GM12878 (cell line): ENCODE measurements around the gene FBXO38. TPM values are rescaled to one million over a fixed set of nuclear protein-coding genes. Genes with fewer than 3 reads are reported as not detected.

Experiments used
- CUX1 ChIP-seq: IDR thresholded peaks from 2 replicates; pipeline ENCODE4 v1.6.1; 2012; ENCODE audit warnings: improper control_type of control experiment, low read depth, low read length; ENCODE audit not compliant: insufficient replicate concordance
- POLR2AphosphoS2 ChIP-seq: IDR thresholded peaks from 2 replicates; pipeline ENCODE4 v1.6.1; 2011; ENCODE audit warnings: low read depth, mild to moderate bottlenecking, low read length, improper control_type of control experiment, moderate library complexity
- RB1 ChIP-seq: fragments of 450-650 bp; formaldehyde crosslinking; IDR thresholded peaks from 2 replicates; pipeline ENCODE4 v1.6.1; 2017; ENCODE audit warnings: mild to moderate bottlenecking, borderline replicate concordance
- SREBF1 ChIP-seq: IDR thresholded peaks from 2 replicates; pipeline ENCODE4 v1.6.1; 2012; ENCODE audit warnings: mild to moderate bottlenecking, low read length
- polyA plus RNA-seq, 11 experiments: library from polyadenylated mRNA; depleted of rRNA in 4 of 11; unstranded in 6 of 11; stranded (reverse) in 5 of 11; fragments of >200 nt; fragmentation: Nextera tagmentation in 4 of 11; fragmentation: Illumina TruSeq in 1 of 11; extraction: Ambion mirVana in 4 of 11; extraction: Trizol in 1 of 11; gene quantifications; 1 replicate in 1 of 11; 2 replicates in 10 of 11; pipeline versions ENCODE4 v1.2.1 to v1.2.3, GENCODE V29; 2011 to 2016; ENCODE audit warnings: inconsistent platforms in 2 of 11, missing spikeins in 2 of 11, low read depth in 1 of 11
- total RNA-seq, 4 experiments: library from RNA; depleted of rRNA in 3 of 4; stranded (reverse); fragments of >200 nt in 3 of 4; fragmentation: Illumina TruSeq in 1 of 4; extraction: Trizol in 1 of 4; gene quantifications; 2 replicates each; pipeline versions ENCODE4 v1.2.1 to v1.2.3, GENCODE V29; 2013 to 2021
- TF ChIP-seq, protein P1 (sequence below): fragments of 450-650 bp; IDR thresholded peaks from 2 replicates; pipeline ENCODE4 v1.6.1; 2016; ENCODE audit warnings: mild to moderate bottlenecking

FBXO38 gene
- total and polyA plus RNA-seq, 10 of the 15 experiments (the other 5 are each of a cell fraction or from before 2014, with no cell fraction given), result 9.1 to 44.6 (median 28.3) TPM

- no peak for TF ChIP-seq CUX1
- no peak for TF ChIP-seq RB1
- TF ChIP-seq POLR2AphosphoS2, result no peak
- TF ChIP-seq, protein P1, sequence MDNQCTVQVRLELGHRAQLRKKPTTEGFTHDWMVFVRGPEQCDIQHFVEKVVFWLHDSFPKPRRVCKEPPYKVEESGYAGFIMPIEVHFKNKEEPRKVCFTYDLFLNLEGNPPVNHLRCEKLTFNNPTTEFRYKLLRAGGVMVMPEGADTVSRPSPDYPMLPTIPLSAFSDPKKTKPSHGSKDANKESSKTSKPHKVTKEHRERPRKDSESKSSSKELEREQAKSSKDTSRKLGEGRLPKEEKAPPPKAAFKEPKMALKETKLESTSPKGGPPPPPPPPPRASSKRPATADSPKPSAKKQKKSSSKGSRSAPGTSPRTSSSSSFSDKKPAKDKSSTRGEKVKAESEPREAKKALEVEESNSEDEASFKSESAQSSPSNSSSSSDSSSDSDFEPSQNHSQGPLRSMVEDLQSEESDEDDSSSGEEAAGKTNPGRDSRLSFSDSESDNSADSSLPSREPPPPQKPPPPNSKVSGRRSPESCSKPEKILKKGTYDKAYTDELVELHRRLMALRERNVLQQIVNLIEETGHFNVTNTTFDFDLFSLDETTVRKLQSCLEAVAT, result no peak
- no peak for TF ChIP-seq SREBF1
Measured at GRCh38 chr5:148446611-148447010, 62.9 kb downstream of the FBXO38 start (continued).
